ENCODE data around the gene MOSPD2. TPM values are rescaled to one million over a fixed set of nuclear protein-coding genes. Genes with fewer than 3 reads are reported as not detected.

Gene MOSPD2
- total RNA-seq (2014; rRNA removed; shearing (Covaris generic); ENCODE audit: low replicate concordance): 1.1 and 1.2 TPM in 2 replicates

- Histone ChIP-seq H3K4me3 (peak within 1 kb of the TSS; percentile 66), H3K9me3 (no peaks in the 10 kb centered on the region), H3K36me3 (peaks cover 8% of the 10 kb centered on the region), H3K27me3 (no peaks in the 10 kb centered on the region)
- peak; percentile 95 for DNase-seq
These were observed at the start of gene MOSPD2, which contains the start of gene FANCB for GRCh38 chrX:14872851-14873675. TSS of gene MOSPD2 (plus strand) at chrX:14873421. CDS start at chrX:14873529, 108 bp downstream. TSS of gene FANCB (minus strand) at chrX:14873069. CDS start at chrX:14865510, 7,559 bp downstream.

- Histone ChIP-seq H3K27me3 (no peaks in the 10 kb centered on the region), H3K4me3 (no peak overlapping the region), H3K9me3 (no peaks in the 10 kb centered on the region), H3K36me3 (no peaks in the 10 kb centered on the region)
- no peak for DNase-seq
These were observed 47.4 kb upstream of the MOSPD2 start for GRCh38 chrX:14825851-14826250.

GRCh38 chrX:14826319-14826718 lies 46.9 kb upstream of the MOSPD2 start:
- DNase-seq: no peak
- Histone ChIP-seq H3K27me3 (no peaks in the 10 kb centered on the region), H3K4me3 (no peak overlapping the region), H3K36me3 (no peaks in the 10 kb centered on the region), H3K9me3 (no peaks in the 10 kb centered on the region)

- Histone ChIP-seq H3K36me3 (no peaks in the 10 kb centered on the region), H3K4me3 (no peak overlapping the region), H3K9me3 (no peaks in the 10 kb centered on the region), H3K27me3 (no peaks in the 10 kb centered on the region)
- DNase-seq: no peak
These were observed 43.6 kb upstream of the MOSPD2 start for GRCh38 chrX:14829643-14830042.

- no peak for DNase-seq
- Histone ChIP-seq H3K9me3 (no peaks in the 10 kb centered on the region), H3K36me3 (peaks cover 11% of the 10 kb centered on the region), H3K27me3 (no peaks in the 10 kb centered on the region), H3K4me3 (no peak overlapping the region)
These were observed 41.1 kb upstream of the MOSPD2 start for GRCh38 chrX:14832151-14832550.

- no peaks in the 10 kb centered on the region for H3K27me3 ChIP-seq
- H3K9me3 ChIP-seq: no peaks in the 10 kb centered on the region
- DNase-seq: no peak
- H3K36me3 ChIP-seq: peaks cover 11% of the 10 kb centered on the region
- no peak overlapping the region for H3K4me3 ChIP-seq
These were observed 40.6 kb upstream of the MOSPD2 start for GRCh38 chrX:14832586-14832985.

GRCh38 chrX:14837155-14837554 lies 36.1 kb upstream of the MOSPD2 start:
- no peaks in the 10 kb centered on the region for H3K27me3 ChIP-seq
- DNase-seq: no peak
- H3K9me3 ChIP-seq: no peaks in the 10 kb centered on the region
- peaks cover 11% of the 10 kb centered on the region for H3K36me3 ChIP-seq
- H3K4me3 ChIP-seq: no peak overlapping the region

- no peaks in the 10 kb centered on the region for H3K9me3 ChIP-seq
- H3K36me3 ChIP-seq: peaks cover 9% of the 10 kb centered on the region
- no peak overlapping the region for H3K4me3 ChIP-seq
- no peak for DNase-seq
- H3K27me3 ChIP-seq: no peaks in the 10 kb centered on the region
These were observed 29.6 kb upstream of the MOSPD2 start for GRCh38 chrX:14843666-14844065.

- no peaks in the 10 kb centered on the region for H3K9me3 ChIP-seq
- H3K4me3 ChIP-seq: no peak overlapping the region
- peaks cover 8% of the 10 kb centered on the region for H3K36me3 ChIP-seq
- no peak for DNase-seq
- no peaks in the 10 kb centered on the region for H3K27me3 ChIP-seq
These were observed 21.7 kb upstream of the MOSPD2 start for GRCh38 chrX:14851526-14851925.

- DNase-seq: no peak
- no peaks in the 10 kb centered on the region for H3K27me3 ChIP-seq
- peaks cover 6% of the 10 kb centered on the region; the same call in 1 of the 2 replicates for H3K9me3 ChIP-seq
- H3K36me3 ChIP-seq: peaks cover 24% of the 10 kb centered on the region
- H3K4me3 ChIP-seq: no peak overlapping the region
These were observed 8.6 kb upstream of the MOSPD2 start for GRCh38 chrX:14864631-14865030.

- H3K36me3 ChIP-seq: peaks cover 24% of the 10 kb centered on the region
- DNase-seq: no peak
- peaks cover 6% of the 10 kb centered on the region; the same call in 1 of the 2 replicates for H3K9me3 ChIP-seq
- no peaks in the 10 kb centered on the region for H3K27me3 ChIP-seq
- no peak overlapping the region for H3K4me3 ChIP-seq
These were observed 8.0 kb upstream of the MOSPD2 start for GRCh38 chrX:14865201-14865600.

GRCh38 chrX:14871767-14872166 lies 1.5 kb upstream of the MOSPD2 start:
- Histone ChIP-seq H3K4me3 (peak overlapping the region; percentile 66), H3K9me3 (peaks cover 6% of the 10 kb centered on the region; the same call in 1 of the 2 replicates), H3K27me3 (no peaks in the 10 kb centered on the region), H3K36me3 (peaks cover 17% of the 10 kb centered on the region)
- no peak for DNase-seq

- H3K36me3 ChIP-seq: peaks cover 12% of the 10 kb centered on the region
- DNase-seq: peak; percentile 5
- no peaks in the 10 kb centered on the region for H3K27me3 ChIP-seq
These were observed 866 bp upstream of the MOSPD2 start for GRCh38 chrX:14872355-14872754.

GRCh38 chrX:14873676-14874049 lies 442 bp downstream of the MOSPD2 start:
- no peaks in the 10 kb centered on the region for H3K9me3 ChIP-seq
- peak overlapping the region; percentile 66 for H3K4me3 ChIP-seq
- DNase-seq: no peak
- peaks cover 3% of the 10 kb centered on the region for H3K36me3 ChIP-seq
- no peaks in the 10 kb centered on the region for H3K27me3 ChIP-seq

More at GRCh38 chrX:14872355-14872754, 866 bp upstream of the MOSPD2 start:
- peak overlapping the region; percentile 66 for H3K4me3 ChIP-seq
- peaks cover under 1% of the 10 kb centered on the region; the same call in 1 of the 2 replicates for H3K9me3 ChIP-seq

GRCh38 chrX:14875624-14876023 lies 2.4 kb downstream of the MOSPD2 start:
- no peak for DNase-seq
- Histone ChIP-seq H3K27me3 (no peaks in the 10 kb centered on the region), H3K9me3 (no peaks in the 10 kb centered on the region), H3K4me3 (no peak overlapping the region), H3K36me3 (0 out of 2 replicates have a peak, but pooled peaks cover 1% of the 10 kb centered on the region)

- no peaks in the 10 kb centered on the region for H3K9me3 ChIP-seq
- H3K27me3 ChIP-seq: no peaks in the 10 kb centered on the region
- H3K36me3 ChIP-seq: no peaks in the 10 kb centered on the region
- no peak overlapping the region for H3K4me3 ChIP-seq
- DNase-seq: no peak
These were observed 10.6 kb downstream of the MOSPD2 start for GRCh38 chrX:14883826-14884225.

GRCh38 chrX:14884714-14885113 lies 11.5 kb downstream of the MOSPD2 start:
- no peaks in the 10 kb centered on the region for H3K9me3 ChIP-seq
- no peaks in the 10 kb centered on the region for H3K27me3 ChIP-seq
- no peak overlapping the region for H3K4me3 ChIP-seq
- no peaks in the 10 kb centered on the region for H3K36me3 ChIP-seq
- no peak for DNase-seq

GRCh38 chrX:14886252-14886651 lies 13.0 kb downstream of the MOSPD2 start:
- no peaks in the 10 kb centered on the region for H3K36me3 ChIP-seq
- H3K4me3 ChIP-seq: no peak overlapping the region
- no peaks in the 10 kb centered on the region for H3K27me3 ChIP-seq
- H3K9me3 ChIP-seq: no peaks in the 10 kb centered on the region
- DNase-seq: no peak

Data from MG63 (cell line).